HG03520 (cell line): ENCODE data around the gene GYPA.
"Not testable (repeated sequence)": the region's sequence is repeated elsewhere in the genome, so short reads cannot be mapped to it uniquely, and the experiment has no call there.

Experiments
- ATAC-seq: cut with Tn5 transposase; IDR thresholded peaks from one replicate; pipeline ENCODE4 v1.9.1; 2021; ENCODE audit warnings: mild to moderate bottlenecking, moderate library complexity; ENCODE audit not compliant: unreplicated experiment

The GYPA gene

GRCh38 chr4:144129336-144129875 is 11.1 kb downstream of the GYPA start:
- ATAC-seq: not testable (repeated sequence)

DNA sequence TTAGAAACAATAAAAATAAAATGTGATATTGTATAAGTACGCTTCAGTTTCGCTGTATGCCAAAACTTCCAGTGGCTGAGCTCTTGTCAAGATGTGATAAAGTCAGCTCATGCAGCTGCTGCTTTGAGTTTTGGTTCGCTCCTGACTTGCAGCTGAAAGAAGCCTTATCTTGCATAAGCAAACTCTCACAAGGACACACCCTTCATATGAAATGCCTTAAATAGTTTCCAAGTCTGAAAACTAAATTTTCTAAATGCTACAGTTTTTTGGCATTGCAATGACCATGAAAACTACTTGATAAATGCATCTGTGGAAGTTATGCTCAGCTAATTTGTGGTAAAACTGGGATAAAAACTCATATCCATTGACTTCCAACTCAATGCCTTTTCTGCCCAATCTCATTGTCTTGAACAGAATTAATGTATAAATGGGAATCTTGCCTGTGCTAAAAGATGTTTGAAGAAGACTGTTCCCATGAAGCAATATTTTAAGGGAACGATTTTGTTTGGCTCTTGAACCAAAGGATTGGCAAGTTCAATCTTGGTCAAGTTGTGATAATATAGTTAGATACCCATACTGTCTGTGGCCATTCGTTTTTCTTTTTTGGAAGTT is 11.7 kb downstream of the GYPA start:
- not testable (repeated sequence) for ATAC-seq

DNA sequence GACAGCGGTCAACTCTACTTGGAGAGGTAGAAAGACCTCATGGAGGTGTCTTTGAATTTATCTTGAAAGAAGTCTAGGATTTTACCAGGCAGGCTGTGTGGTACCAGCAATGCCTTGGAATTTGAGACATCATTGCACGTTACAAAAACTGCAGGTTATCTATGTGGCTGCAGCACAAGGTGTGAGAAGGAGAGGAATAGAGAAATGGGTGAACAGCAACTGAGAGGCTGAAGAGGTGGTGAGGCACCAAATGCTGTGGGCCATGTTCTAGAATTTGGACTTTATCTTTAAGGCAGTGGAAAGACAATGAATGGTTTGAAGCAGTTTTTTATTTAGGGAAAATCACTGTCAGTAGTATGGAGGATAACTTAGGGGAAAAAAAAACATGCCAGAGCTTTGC is 15.4 kb downstream of the GYPA start:
- not testable (repeated sequence) for ATAC-seq

DNA sequence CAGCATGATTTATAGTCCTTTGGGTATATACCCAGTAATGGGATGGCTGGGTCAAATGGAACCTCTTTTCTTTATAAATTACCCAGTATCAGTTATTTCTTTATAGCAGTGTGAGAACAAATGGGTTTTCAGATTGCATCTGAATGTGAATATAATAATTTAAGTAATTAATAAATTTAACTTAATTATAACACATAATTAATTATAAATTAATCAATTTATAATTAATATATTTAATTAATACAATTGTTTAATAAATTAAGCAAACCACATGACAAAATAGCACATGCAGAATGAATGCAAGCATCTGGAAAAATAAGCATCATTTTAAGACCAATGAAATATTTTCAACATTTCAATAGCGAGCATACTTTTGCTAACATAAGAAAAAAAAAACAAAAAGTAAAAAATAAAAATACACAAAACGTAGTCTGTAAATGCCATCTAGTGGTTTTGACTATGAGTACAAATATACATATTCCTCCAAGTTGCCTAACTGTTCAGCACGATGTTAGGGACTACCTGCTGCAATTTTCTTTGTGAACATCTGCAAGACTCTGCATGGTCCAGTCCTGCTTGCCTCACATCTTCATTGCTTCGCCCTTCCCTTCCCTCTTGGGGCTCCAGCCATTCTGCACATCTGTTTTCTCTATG is 16.4 kb downstream of the GYPA start:
- ATAC-seq: not testable (repeated sequence)

DNA sequence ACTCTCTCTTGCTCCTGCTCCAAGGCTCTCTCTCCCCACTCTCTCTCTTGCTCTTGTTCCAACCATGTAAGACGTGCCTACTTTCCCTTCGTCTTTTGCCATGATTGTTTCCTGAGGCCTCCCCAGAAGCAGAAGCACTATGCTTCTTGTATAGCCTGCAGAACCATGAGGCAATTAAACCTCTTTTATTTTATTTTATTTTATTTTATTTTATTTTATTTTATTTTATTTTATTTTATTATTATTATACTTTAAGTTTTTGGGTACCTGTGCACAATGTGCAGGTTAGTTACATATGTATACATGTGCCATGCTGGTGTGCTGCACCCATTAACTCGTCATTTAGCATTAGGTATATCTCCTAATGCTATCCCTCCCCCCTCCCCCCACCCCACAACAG is 17.2 kb downstream of the GYPA start:
- not testable (repeated sequence) for ATAC-seq

- ATAC-seq: not testable (repeated sequence)
Measured at GRCh38 chr4:144119752-144120151, 20.8 kb downstream of the GYPA start.

DNA sequence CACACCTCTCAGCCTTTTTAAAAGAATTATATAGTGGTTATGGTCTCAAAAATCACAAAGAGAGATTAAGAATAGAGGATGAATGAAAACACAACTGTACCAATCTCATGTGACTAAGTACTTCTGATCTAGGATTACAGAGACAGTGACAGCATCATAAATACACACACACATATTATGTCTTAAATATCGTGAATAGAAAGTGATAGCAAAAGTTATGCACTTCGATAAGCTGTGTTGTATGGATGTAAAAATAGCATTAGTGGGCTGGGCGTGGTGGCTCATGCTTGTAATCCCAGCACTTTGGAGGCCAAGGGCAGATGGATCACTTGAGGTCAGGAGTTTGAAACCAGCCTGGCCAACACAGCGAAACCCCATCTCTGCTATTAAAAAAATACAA is 25.0 kb downstream of the GYPA start:
- ATAC-seq: no peak

- no peak for ATAC-seq
Measured at GRCh38 chr4:144113546-144113945, 27.0 kb downstream of the GYPA start.

- ATAC-seq: no peak
Measured at GRCh38 chr4:144104509-144105130, 35.9 kb downstream of the GYPA start.

DNA sequence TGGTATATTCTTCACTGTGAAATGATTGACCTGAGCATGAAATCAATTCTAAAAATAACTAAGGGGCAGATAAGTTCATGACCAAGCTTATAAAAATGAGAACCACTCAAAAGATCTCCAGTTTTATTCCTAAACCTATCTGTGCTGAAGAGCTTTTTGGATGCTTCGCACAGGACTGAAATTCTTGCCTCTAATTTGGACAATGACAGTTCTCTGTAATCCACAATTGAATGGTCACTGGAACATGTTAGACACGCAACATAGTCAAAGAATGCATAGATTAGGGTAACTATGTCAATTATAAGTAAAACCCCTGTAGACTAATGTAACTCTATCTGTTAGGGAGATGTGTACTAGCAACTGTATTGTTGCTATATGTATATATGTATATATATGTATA is 42.7 kb downstream of the GYPA start:
- ATAC-seq: not testable (repeated sequence)

DNA sequence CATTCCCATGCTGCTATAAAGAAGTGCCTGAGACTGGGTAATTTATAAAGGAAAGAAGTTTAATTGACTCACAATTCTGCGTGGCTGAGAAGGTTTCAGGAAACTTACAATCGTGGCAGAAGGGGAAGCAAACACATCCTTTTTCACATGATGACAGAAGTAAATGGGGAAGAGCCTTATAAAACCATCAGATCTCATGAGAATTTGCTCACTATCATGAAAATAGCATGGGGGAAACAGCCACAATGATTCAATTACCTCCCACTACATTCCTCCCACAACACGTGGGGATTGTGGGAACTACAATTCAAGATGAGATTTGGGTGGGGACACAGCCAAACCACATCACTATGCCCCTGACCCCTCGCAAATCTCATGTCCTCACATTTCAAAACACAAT is 46.5 kb downstream of the GYPA start:
- not testable (repeated sequence) for ATAC-seq

DNA sequence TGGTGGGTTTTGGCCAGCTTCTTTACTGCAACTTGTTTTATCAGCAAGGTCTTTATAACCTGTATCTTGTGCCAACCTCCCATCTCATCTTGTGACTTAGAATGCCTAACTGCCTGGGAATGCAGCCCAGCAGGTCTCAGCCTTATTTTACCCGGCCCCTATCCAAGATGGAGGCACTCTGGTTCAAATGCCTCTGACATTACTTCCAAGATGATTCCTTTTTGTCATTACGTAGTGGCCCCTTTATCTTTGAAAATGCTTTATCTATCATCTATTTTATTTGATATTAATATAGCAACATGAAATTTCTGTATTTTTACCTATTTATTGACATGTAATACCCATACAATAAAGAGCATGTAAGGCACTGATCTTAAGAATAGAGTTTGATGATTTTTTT is 49.3 kb downstream of the GYPA start:
- not testable (repeated sequence) for ATAC-seq

DNA sequence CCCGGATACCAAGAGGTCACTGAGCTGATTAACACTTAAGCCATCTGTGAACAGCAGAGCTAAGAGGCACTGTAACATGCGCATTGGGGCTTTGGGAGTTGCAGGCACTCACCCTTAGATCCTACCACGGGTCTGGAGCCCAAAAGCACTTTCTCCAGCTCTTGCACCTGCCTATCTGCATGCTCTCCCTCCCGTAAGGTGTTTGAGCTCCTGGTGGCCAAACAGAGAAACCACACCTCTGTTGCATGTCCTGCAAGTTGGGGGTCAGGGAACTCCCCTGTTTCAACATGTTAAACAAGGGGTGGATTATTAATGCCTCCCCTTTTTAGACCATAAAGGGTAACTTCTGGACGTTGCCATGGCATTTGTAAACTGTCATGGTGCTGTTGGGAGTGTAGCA is 49.8 kb downstream of the GYPA start:
- no peak for ATAC-seq

GRCh38 chr4:144082053-144082452 is 58.5 kb downstream of the GYPA start:
- not testable (repeated sequence) for ATAC-seq

GRCh38 chr4:144080135-144080534 is 60.4 kb downstream of the GYPA start:
- not testable (repeated sequence) for ATAC-seq

GRCh38 chr4:144078746-144079145 is 61.8 kb downstream of the GYPA start:
- not testable (repeated sequence) for ATAC-seq

DNA sequence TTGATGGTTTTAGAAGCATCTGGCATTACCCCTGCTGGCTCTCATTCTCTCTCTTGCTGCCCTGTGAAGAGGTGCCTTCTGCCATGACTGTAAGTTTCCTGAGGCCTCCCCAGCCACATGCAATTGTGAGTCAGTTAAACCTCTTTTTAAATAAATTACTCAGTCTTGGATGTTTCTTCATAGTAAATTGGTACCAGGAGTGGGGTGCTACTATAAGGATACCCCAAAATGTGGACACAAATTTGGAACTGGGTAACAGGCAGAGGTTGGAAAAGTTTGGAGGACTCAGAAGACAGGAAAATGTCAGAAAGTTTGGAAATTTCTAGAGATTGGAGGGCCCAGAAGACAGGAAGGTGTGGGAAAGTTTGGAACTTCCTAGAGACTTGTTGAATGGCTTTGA is 79.0 kb downstream of the GYPA start:
- ATAC-seq: not testable (repeated sequence)

DNA sequence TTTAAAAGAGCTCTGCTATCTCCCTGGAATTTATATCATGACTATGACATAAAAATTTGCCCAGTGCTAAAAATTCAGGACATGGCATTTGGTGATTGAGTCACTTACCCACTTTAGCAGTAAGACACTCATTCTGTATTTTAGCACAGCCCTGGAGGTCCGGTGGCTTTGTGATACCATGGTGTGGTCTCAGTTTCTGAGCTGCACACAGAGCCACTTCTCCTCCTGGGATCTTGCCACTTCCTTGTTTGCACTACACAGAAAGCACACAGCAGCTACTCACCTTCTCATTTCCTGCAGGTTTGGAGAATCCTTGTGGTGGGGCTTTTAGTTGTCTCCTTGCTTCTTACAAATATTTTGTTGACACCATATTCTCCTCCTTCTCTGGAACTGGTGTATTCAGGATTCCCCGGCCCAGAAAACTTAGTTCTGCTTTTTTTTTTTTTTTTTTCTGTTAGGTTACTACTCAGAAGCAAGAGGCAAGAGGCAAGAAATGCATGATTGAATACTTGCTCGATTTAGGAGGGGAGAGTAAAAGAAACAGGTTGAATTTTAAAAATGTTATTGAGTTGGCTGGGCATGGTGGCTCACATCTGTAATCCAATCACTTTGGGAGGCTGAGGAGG is 80.2 kb downstream of the GYPA start:
- ATAC-seq: not testable (repeated sequence)
